Testis (tissue), 3 donors: Measurements from ENCODE around the gene PGF. TPM values are rescaled to one million over a fixed set of nuclear protein-coding genes. Genes with fewer than 3 reads are reported as not detected.

Experiments
- DNase-seq: peaks from one replicate; pipeline ENCODE4 v3.0.0-alpha.2; 2019
- H3K27ac ChIP-seq, 2 donors: fragments of 200-600 bp; sonication (generic); one replicate each; pipeline ENCODE4 v1.5.1; 2019
- H3K27me3 ChIP-seq: fragments of 200-600 bp; sonication (generic); one replicate; pipeline ENCODE4 v1.5.1; 2019
- H3K36me3 ChIP-seq: fragments of 200-600 bp; sonication (generic); one replicate; pipeline ENCODE4 v1.5.1; 2017; ENCODE audit warnings: low read depth; ENCODE audit errors: missing control alignments
- H3K4me1 ChIP-seq: fragments of 200-600 bp; sonication (generic); one replicate; pipeline ENCODE4 v1.5.1; 2019
- H3K4me3 ChIP-seq, 2 donors: fragments of 200-600 bp; sonication (generic); one replicate each; pipeline ENCODE4 v1.5.1; 2017 to 2019
- H3K9me3 ChIP-seq: fragments of 200-600 bp; sonication (generic); one replicate; pipeline ENCODE4 v1.5.1; 2017
- POLR2A ChIP-seq: fragments of 450-650 bp; IDR thresholded peaks from one replicate; pipeline ENCODE4 v1.6.1; 2017; ENCODE audit warnings: antibody characterized with exemption, mild to moderate bottlenecking, moderate library complexity
- WGBS, 2 donors: methylation state at CpG; one replicate each; pipeline ENCODE4 v1.1.5; 2018; 5-methylcytosine and 5-hydroxymethylcytosine counted together
- intact Hi-C: fragments of 100-400 bp; cut with DNase I; formaldehyde crosslinking; loops from one replicate; pipeline ENCODE4 v1.15.1; 2023; ENCODE audit warnings: low total_unique reads
- polyA plus RNA-seq: library from polyadenylated mRNA; stranded (reverse); fragments of 350-450 nt; fragmentation: Illumina TruSeq; extraction: RNeasy Lipid Tissue Mini Kit (QIAGEN cat#74804); gene quantifications from one replicate; pipeline ENCODE4 v1.2.3, GENCODE V29; 2014; ENCODE audit warnings: low read depth, low replicate concordance; ENCODE audit not compliant: insufficient read depth
- total RNA-seq, 2 donors: library from RNA; depleted of rRNA; stranded (reverse); fragments of >200 nt; gene quantifications; one replicate each; pipeline ENCODE4 v1.2.3, GENCODE V29; 2016
- TF ChIP-seq, protein P1 (sequence below), 3 experiments: fragments of 450-650 bp in 2 of 3; fragments of 200-600 bp in 1 of 3; sonication (generic) in 1 of 3; IDR thresholded peaks; one replicate each; pipeline ENCODE4 v1.5.1; 2016 to 2019; ENCODE audit warnings: antibody characterized with exemption in 3 of 3, mild to moderate bottlenecking in 2 of 3, moderate library complexity in 1 of 3

The PGF gene
- total and polyA plus RNA-seq, 3 donors from 2014 or later, result 5.4 to 11.5 (median 6.5) TPM

DNA sequence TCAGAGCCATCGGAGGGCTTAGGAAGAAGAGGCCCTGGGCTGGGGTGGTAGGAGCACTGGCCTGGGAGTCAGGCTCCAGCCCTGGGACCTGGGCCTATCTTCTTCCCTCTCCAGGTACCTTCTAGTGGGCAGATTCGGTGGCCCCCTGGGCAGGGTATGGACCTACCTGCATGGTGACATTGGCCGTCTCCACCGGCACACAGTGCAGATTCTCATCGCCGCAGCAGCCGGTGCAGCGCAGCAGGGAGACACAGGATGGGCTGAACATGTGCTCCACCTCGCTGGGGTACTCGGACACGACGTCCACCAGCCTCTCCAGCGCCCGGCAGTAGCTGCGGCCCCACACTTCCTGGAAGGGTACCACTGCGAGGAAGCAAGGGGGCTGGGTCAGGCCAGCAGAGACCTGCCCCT lies 6.2 kb downstream of the PGF start:
- H3K27ac ChIP-seq, result no peak overlapping the region
- H3K36me3 ChIP-seq, result no peaks in the 10 kb centered on the region
- intact Hi-C loops, result loop anchor here (10.0 kb wide), 1 partner anchor 116 kb away; the partner anchor contains the start of genes ACYP1 and ZC2HC1C
- H3K4me3 ChIP-seq, result no peak overlapping the region
- DNase-seq, result no peak
- peaks cover 7% of the 10 kb centered on the region for H3K4me1 ChIP-seq
- TF ChIP-seq POLR2A, result no peak
- TF ChIP-seq, protein P1, sequence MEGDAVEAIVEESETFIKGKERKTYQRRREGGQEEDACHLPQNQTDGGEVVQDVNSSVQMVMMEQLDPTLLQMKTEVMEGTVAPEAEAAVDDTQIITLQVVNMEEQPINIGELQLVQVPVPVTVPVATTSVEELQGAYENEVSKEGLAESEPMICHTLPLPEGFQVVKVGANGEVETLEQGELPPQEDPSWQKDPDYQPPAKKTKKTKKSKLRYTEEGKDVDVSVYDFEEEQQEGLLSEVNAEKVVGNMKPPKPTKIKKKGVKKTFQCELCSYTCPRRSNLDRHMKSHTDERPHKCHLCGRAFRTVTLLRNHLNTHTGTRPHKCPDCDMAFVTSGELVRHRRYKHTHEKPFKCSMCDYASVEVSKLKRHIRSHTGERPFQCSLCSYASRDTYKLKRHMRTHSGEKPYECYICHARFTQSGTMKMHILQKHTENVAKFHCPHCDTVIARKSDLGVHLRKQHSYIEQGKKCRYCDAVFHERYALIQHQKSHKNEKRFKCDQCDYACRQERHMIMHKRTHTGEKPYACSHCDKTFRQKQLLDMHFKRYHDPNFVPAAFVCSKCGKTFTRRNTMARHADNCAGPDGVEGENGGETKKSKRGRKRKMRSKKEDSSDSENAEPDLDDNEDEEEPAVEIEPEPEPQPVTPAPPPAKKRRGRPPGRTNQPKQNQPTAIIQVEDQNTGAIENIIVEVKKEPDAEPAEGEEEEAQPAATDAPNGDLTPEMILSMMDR (IDR thresholded peaks at IDR 0.05), result no peak
- H3K9me3 ChIP-seq, result no peaks in the 10 kb centered on the region
- H3K27me3 ChIP-seq, result no peaks in the 10 kb centered on the region
- WGBS, 2 donors, result 84 to 95% methylated on average over 8 to 16 of the region's 16 CpGs

DNA sequence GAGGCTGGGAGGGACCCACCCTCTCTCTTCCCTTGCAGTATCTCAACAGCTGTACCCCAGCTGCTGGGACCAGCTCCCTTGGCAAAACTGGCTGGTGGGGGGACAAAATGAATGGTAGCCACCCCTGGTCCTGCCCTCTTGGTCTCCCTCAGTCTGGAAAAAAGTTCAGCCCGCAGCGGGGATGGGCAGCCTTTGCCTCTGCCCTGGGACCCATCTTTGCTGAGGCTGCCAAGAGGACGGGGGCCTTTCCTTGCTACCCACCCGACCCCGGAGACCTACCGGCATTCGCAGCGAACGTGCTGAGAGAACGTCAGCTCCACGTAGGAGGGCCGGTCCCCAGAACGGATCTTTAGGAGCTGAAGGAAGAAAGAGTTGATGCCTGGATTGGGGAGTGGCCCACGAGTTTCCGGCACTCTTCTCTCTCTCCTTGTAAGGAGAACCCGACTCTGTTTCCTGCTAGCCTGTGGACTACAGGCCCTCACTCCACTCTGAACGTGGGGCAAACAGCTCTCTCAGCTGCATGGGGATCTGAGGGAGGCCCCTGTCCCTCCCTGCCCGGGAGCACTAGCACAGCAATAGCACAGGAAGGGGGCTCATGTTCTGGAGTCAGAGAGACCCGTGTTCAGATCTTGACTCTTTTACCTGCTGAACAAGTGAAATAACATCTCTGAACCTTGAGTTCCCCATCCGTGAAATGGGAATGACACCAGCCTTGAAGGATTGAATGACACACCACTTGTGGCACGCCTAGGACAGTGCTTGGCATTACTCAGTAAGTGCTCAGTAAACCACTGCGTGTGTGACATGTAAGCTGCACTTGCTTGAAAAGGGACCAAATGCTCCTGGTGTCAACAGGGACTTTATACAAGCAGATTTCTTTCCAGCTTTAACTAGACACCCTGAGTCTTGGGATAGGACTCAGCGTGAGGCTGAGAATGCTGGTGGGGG lies 6.9 kb downstream of the PGF start:
- Histone ChIP-seq H3K9me3 (no peaks in the 10 kb centered on the region), H3K27ac (no peak overlapping the region), H3K36me3 (no peaks in the 10 kb centered on the region), H3K4me1 (peaks cover 6% of the 10 kb centered on the region), H3K4me3 (no peak overlapping the region), H3K27me3 (no peaks in the 10 kb centered on the region)
- intact Hi-C loops, result loop anchor here (10.0 kb wide), 1 partner anchor 116 kb away; the partner anchor contains the start of genes ACYP1 and ZC2HC1C
- TF ChIP-seq, protein P1 (IDR thresholded peaks at IDR 0.05), result no peak
- TF ChIP-seq POLR2A, result no peak
- DNase-seq, result no peak
- WGBS, 2 donors, result 78 to 84% methylated on average over 22 to 23 of the region's 23 CpGs

DNA sequence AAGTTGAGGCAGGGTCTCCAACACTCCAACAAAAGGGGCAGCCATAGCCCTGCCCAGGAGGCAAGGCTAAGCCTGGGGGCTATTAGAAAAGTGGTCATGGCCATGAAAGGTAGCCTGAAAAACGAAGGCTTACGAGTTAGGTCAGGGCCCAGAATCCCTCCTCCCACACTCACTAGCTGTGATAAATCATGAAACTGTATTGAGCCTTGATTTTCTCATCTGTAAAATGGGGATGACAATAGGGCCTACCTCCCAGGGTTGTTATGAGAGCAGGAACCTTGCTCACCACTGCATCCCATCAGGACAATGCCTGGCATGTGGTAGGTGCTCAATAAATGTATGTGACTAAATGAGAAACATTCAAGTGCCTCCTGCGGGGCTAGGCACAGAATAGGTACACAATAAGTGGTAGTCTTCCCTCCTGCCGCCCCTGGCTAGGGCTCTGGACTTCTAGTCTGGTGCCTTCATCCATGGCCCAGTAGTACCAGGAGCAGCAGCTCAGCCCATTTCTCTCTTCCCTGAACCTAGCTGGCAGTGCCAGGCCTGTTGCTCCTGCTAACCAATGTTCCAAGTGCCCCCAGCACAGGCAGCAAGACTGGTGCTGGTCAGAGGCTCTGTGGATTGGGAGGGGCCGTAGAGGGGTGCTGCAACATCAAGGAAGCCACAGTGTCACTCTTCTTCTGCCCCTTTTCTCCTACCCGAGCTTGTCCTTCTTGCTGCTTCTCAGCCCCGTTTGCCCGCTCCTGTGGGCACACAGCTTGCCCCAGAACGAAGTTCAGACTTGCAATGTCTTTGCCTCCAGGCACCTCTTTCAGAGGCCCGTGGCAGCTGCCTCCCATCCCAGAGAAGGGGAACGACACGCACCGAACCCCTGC lies 7.8 kb downstream of the PGF start:
- no peaks in the 10 kb centered on the region for H3K36me3 ChIP-seq
- 90 to 94% methylated on average over 13 of the region's 13 CpGs for WGBS, 2 donors
- H3K4me3 ChIP-seq, result no peak overlapping the region
- H3K27ac ChIP-seq, result no peak overlapping the region
- intact Hi-C loops, result loop anchor here (10.0 kb wide), 1 partner anchor 117 kb away; the partner anchor contains the start of genes ACYP1 and ZC2HC1C
- DNase-seq, result no peak
- TF ChIP-seq, protein P1 (IDR thresholded peaks at IDR 0.05), result no peak
- no peak for TF ChIP-seq POLR2A
- peaks cover 6% of the 10 kb centered on the region for H3K4me1 ChIP-seq
- H3K27me3 ChIP-seq, result no peaks in the 10 kb centered on the region
- H3K9me3 ChIP-seq, result no peaks in the 10 kb centered on the region

DNA sequence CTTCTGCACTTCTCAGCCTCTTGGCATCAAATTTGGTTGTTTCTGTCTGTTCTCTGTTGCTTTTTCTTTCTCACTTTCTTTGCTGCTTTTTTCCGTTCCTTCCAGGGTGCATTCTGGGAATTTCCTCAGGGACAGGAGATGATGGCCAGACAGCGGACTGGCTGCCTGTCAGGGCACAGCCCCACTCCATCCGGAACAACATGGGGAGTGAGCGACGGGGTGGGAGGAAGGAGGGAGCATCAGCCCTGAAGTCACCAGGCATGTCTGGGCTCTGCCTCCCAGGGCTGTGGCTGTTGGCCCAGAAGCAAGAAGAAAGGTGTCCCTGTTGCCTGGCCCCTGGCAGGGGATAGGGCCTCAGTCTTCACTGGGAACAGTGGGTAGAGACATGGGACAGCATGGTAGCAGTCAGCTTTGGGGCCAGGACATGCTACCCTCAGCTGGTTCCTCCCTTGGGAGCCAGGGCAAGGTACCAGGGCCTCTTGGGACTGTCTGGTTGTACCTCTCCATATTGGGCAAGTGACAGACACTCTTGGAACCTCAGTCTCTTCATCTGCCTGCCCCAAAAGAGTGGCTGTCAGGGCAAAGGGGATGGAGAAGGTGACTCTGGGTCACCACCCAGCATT lies 8.6 kb downstream of the PGF start:
- TF ChIP-seq, protein P1 (IDR thresholded peaks at IDR 0.05), result peak in 1 of 3 experiments; percentile 24
- no peak for TF ChIP-seq POLR2A
- Histone ChIP-seq H3K27me3 (no peaks in the 10 kb centered on the region), H3K36me3 (no peaks in the 10 kb centered on the region), H3K4me3 (no peak overlapping the region), H3K4me1 (peaks cover 6% of the 10 kb centered on the region), H3K27ac (peak overlapping the region in 1 of 2 donors; percentile 23), H3K9me3 (no peaks in the 10 kb centered on the region)
- intact Hi-C loops, result loop anchor here (10.0 kb wide), 1 partner anchor 118 kb away; the partner anchor contains the start of genes ACYP1 and ZC2HC1C
- no peak for DNase-seq
- 44 to 57% methylated on average over 5 of the region's 5 CpGs for WGBS, 2 donors
